HG02763 (cell line): ENCODE measurements around the gene ZSCAN18.

Source experiments
- ATAC-seq: cut with Tn5 transposase; IDR thresholded peaks from one replicate; pipeline ENCODE4 v1.9.1; 2021; ENCODE audit warnings: mild to moderate bottlenecking, moderate library complexity; ENCODE audit not compliant: unreplicated experiment

Gene ZSCAN18

GRCh38 chr19:58086825-58087710 lies 11.0 kb downstream of the ZSCAN18 start:
- ATAC-seq, result no peak

GRCh38 chr19:58085348-58085875 lies 12.6 kb downstream of the ZSCAN18 start:
- ATAC-seq, result no peak

GRCh38 chr19:58084596-58085347 lies 13.3 kb downstream of the ZSCAN18 start:
- no peak for ATAC-seq

GRCh38 chr19:58083021-58083420 lies 15.0 kb downstream of the ZSCAN18 start:
- no peak for ATAC-seq

GRCh38 chr19:58079792-58080191 lies 18.2 kb downstream of the ZSCAN18 start:
- no peak for ATAC-seq

- ATAC-seq, result no peak
Observed at GRCh38 chr19:58067240-58067912, 30.7 kb downstream of the ZSCAN18 start.

- no peak for ATAC-seq
Observed at GRCh38 chr19:58063712-58064111, 34.3 kb downstream of the ZSCAN18 start.

- no peak for ATAC-seq
Observed at GRCh38 chr19:58060231-58060630, 37.8 kb downstream of the ZSCAN18 start.

- no peak for ATAC-seq
Observed at GRCh38 chr19:58059671-58060078, 38.4 kb downstream of the ZSCAN18 start.

GRCh38 chr19:58059003-58059670 lies 38.9 kb downstream of the ZSCAN18 start, which contains the start of gene ZNF135:
Gene ZNF135, plus strand, starts transcription at chr19:58059282. Its CDS starts 721 bp downstream, at chr19:58060003.
- ATAC-seq, result no peak

GRCh38 chr19:58058467-58058866 lies 39.6 kb downstream of the ZSCAN18 start:
- no peak for ATAC-seq

- no peak for ATAC-seq
Observed at GRCh38 chr19:58056861-58057260, 41.2 kb downstream of the ZSCAN18 start.

- ATAC-seq, result no peak
Observed at GRCh38 chr19:58056261-58056660, 41.8 kb downstream of the ZSCAN18 start.

GRCh38 chr19:58054901-58055874 lies 42.8 kb downstream of the ZSCAN18 start:
- no peak for ATAC-seq

- no peak for ATAC-seq
Observed at GRCh38 chr19:58053480-58054156, 44.4 kb downstream of the ZSCAN18 start.

- ATAC-seq, result no peak
Observed at GRCh38 chr19:58052256-58052655, 45.8 kb downstream of the ZSCAN18 start.

- no peak for ATAC-seq
Observed at GRCh38 chr19:58047672-58048071, 50.4 kb downstream of the ZSCAN18 start.

GRCh38 chr19:58046856-58047255 lies 51.2 kb downstream of the ZSCAN18 start:
- ATAC-seq, result no peak
